ENCODE results near the gene LYZL4.

DNA sequence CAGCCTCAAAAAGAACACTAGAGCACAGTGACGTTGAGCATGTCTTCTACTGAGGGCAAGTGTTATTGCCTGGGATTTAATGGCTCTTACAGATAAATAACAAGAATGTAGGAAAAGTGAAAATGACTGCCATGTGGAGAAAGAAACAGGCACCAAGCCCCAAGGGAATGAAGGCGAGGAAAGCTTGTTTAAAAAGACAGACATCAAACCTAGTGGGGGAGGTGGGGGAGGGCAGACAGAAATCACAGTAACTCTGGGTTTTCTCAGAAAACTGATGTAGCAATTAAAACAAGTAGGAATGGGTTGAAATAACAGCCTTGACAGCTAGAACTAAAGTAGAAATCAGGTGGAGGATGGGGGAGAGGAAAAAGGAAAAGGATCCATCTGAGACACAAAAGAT lies 18.4 kb upstream of the LYZL4 start:
- TF ChIP-seq POLR2A (IDR thresholded peaks at IDR 0.05) = no peak
- TF ChIP-seq, protein P1, sequence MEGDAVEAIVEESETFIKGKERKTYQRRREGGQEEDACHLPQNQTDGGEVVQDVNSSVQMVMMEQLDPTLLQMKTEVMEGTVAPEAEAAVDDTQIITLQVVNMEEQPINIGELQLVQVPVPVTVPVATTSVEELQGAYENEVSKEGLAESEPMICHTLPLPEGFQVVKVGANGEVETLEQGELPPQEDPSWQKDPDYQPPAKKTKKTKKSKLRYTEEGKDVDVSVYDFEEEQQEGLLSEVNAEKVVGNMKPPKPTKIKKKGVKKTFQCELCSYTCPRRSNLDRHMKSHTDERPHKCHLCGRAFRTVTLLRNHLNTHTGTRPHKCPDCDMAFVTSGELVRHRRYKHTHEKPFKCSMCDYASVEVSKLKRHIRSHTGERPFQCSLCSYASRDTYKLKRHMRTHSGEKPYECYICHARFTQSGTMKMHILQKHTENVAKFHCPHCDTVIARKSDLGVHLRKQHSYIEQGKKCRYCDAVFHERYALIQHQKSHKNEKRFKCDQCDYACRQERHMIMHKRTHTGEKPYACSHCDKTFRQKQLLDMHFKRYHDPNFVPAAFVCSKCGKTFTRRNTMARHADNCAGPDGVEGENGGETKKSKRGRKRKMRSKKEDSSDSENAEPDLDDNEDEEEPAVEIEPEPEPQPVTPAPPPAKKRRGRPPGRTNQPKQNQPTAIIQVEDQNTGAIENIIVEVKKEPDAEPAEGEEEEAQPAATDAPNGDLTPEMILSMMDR (IDR thresholded peaks at IDR 0.05) = no peak

Measured in tibial nerve (tissue), 3 donors.